IPS DF 4.7 (cell line): ENCODE results near the gene CNGA2.

ENCODE experiments used
- DNase-seq: peaks from one replicate; pipeline ENCODE4 v3.0.0-alpha.2; 2013; ENCODE audit warnings: low spot score; ENCODE audit errors: extremely low read depth

CNGA2 gene

GRCh38 chrX:151752847-151753246 is 18.3 kb downstream of the CNGA2 start:
- no peak for DNase-seq

GRCh38 chrX:151753313-151754046 is 18.9 kb downstream of the CNGA2 start:
- no peak for DNase-seq

- no peak for DNase-seq
These were observed 19.5 kb downstream of the CNGA2 start for GRCh38 chrX:151754047-151754429.

- no peak for DNase-seq
These were observed 20.2 kb downstream of the CNGA2 start for GRCh38 chrX:151754641-151755215.

GRCh38 chrX:151759041-151759708 is 24.6 kb downstream of the CNGA2 start:
- no peak for DNase-seq

GRCh38 chrX:151762802-151763201 is 28.3 kb downstream of the CNGA2 start:
- no peak for DNase-seq

- no peak for DNase-seq
These were observed 29.2 kb downstream of the CNGA2 start for GRCh38 chrX:151763711-151764110.

GRCh38 chrX:151765026-151765425 is 30.5 kb downstream of the CNGA2 start:
- no peak for DNase-seq

- no peak for DNase-seq
These were observed 37.2 kb downstream of the CNGA2 start for GRCh38 chrX:151771726-151772125.

- DNase-seq, result no peak
These were observed 38.9 kb downstream of the CNGA2 start for GRCh38 chrX:151773434-151773833.

GRCh38 chrX:151774421-151774820 is 39.9 kb downstream of the CNGA2 start:
- no peak for DNase-seq

- DNase-seq, result no peak
These were observed 41.7 kb downstream of the CNGA2 start for GRCh38 chrX:151776181-151776731.

GRCh38 chrX:151776936-151777335 is 42.4 kb downstream of the CNGA2 start:
- no peak for DNase-seq

GRCh38 chrX:151779258-151779657 is 44.7 kb downstream of the CNGA2 start:
- no peak for DNase-seq

GRCh38 chrX:151780621-151781020 is 46.1 kb downstream of the CNGA2 start:
- no peak for DNase-seq

GRCh38 chrX:151789179-151789800 is 54.7 kb downstream of the CNGA2 start:
- no peak for DNase-seq

- no peak for DNase-seq
These were observed 56.1 kb downstream of the CNGA2 start for GRCh38 chrX:151790481-151791160.

GRCh38 chrX:151791961-151792360 is 57.4 kb downstream of the CNGA2 start:
- no peak for DNase-seq

GRCh38 chrX:151792505-151792904 is 58.0 kb downstream of the CNGA2 start:
- DNase-seq, result no peak

GRCh38 chrX:151793886-151794285 is 59.3 kb downstream of the CNGA2 start:
- DNase-seq, result no peak
